Activated gamma-delta T cell treated with anti-CD3 and anti-CD28 coated beads, Interleukin-2, amount 50 U/mL, for 16 hours (primary cell): ENCODE data around the gene CETP.
A peak's percentile ranks its signal among the peaks of the same experiment; 100 is the strongest.
"Not testable (repeated sequence)": the region's sequence is repeated elsewhere in the genome, so short reads cannot be mapped to it uniquely, and the experiment has no call there.

Source experiments
- DNase-seq: peaks from one replicate; pipeline ENCODE4 v3.0.0-alpha.2; 2020; ENCODE audit warnings: low read depth

The CETP gene

DNA sequence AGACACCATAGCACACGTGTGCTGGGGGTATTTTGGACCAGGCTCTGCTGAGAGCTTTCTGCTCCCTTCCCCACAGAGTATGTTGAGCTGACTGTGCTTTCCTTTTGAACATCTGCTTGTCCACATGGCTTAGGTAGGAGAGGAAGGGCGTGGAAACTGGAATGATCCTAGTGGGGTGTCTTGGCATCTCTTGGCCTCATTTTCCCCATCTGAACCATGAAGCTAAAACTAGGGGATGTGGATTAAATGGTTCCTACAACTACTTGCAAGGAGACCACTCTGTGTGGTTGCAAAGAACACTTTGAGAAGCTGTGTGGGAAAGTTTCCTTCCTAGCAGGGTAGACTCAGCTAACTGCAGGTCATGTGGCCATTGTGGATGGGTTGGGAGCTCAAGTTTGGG lies 20.9 kb downstream of the CETP start:
- no peak for DNase-seq

DNA sequence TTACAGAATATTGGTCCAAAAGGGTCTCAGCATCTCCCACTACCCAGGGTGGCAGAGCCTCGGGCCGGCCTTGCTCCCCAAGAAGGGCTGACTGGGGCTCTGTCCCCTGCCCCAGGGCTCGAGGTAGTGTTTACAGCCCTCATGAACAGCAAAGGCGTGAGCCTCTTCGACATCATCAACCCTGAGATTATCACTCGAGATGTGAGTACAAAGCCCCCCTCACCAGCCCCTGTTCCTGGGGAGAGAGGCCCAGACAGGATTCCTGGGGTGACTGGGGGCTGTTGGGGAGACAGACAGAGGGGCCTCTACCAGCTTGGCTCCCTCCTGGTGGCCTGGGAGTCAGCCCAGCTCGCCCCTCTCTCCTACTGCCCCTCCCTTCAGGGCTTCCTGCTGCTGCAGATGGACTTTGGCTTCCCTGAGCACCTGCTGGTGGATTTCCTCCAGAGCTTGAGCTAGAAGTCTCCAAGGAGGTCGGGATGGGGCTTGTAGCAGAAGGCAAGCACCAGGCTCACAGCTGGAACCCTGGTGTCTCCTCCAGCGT lies 21.5 kb downstream of the CETP start:
- no peak for DNase-seq

DNA sequence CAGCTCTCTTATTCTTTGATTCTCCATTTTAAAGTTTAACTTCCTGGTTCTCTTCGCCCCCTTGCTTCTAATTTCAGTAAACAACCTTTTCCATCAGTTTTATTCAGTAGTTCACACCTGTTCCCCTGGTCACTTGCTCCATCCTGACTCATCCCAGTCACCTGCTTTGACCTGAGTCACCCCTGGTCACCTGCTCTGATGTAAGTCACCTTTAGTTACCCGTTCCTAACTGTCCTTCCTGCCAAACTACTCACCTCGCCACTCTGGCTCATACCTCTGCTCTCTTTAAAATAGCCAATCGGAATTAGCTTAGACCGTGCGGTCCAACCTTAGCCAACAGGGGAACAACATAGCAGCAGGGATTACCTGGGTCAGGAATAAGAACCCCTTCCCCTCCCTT lies 22.9 kb downstream of the CETP start:
- no peak for DNase-seq

GRCh38 chr16:56985288-56985961 lies 23.7 kb downstream of the CETP start:
- no peak for DNase-seq

- DNase-seq = no peak
Observed at GRCh38 chr16:56985962-56986360, 24.2 kb downstream of the CETP start.

- DNase-seq = no peak
Observed at GRCh38 chr16:56986361-56986760, 24.6 kb downstream of the CETP start.

- DNase-seq = not testable (repeated sequence)
Observed at GRCh38 chr16:56986908-56987307, 25.2 kb downstream of the CETP start.

DNA sequence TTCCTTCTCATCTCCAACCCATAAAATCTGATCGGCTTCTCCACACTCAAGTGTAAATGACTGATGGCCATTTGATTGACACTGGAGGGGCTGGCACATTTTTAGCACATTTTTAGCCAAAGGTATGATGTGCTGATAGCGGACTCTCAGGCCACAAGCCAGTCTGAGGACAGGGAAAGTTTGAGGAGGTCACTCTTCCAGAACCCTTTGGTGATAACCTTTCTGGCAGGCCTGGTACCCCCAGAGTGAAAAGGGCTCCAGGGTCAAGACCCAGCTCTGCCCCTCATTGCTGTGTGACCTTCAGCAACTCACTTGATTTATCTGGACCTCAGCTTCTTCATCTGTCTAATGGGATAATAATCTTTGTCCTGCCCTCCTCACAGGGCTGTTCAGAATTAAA lies 25.9 kb downstream of the CETP start:
- DNase-seq = no peak

DNA sequence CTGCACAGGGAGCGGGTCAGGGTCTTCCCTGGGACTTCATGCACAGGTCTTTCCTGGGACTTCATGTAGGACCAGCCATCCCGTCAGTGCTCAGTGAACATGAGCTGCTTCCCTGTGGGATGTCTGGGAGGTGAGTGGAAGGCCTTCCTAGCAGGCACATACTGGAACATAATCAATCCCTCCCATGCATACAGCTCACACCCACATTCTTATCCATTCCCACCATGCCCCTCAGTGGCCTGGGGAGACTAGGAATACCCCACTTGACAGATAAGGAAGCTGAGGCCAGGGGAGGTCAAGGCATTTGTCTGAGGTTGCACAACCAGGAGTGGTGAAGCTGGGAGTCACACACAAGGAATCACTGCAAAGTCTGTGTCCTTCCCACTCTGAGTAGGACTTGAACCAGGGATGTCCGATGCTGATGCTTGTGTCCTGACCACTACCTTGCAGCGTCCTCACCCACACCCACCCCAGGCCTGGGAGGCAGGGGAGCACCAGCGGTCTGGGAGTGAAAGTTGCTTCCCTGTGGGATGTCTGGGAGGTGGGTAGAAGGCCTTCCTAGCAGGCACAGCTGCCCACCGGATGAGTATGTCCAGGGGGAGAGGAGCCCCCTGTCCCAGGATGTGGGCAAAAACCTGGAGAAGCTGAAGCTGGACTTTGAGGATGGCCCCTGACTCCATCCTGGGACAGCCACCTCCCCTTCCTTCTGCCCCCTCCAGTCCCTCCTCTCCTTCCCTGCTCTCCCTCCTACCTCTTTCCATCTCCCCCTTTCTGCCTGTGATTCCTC lies 26.6 kb downstream of the CETP start:
- no peak for DNase-seq

- peak; percentile 85 for DNase-seq
Observed at GRCh38 chr16:56988948-56989945, 27.5 kb downstream of the CETP start, which contains the start of gene NLRC5. Gene NLRC5, plus strand, starts transcription at chr16:56989557. Its CDS starts 31,156 bp downstream, at chr16:57020713.

- DNase-seq = no peak
Observed at GRCh38 chr16:56989988-56990387, 28.2 kb downstream of the CETP start.

DNA sequence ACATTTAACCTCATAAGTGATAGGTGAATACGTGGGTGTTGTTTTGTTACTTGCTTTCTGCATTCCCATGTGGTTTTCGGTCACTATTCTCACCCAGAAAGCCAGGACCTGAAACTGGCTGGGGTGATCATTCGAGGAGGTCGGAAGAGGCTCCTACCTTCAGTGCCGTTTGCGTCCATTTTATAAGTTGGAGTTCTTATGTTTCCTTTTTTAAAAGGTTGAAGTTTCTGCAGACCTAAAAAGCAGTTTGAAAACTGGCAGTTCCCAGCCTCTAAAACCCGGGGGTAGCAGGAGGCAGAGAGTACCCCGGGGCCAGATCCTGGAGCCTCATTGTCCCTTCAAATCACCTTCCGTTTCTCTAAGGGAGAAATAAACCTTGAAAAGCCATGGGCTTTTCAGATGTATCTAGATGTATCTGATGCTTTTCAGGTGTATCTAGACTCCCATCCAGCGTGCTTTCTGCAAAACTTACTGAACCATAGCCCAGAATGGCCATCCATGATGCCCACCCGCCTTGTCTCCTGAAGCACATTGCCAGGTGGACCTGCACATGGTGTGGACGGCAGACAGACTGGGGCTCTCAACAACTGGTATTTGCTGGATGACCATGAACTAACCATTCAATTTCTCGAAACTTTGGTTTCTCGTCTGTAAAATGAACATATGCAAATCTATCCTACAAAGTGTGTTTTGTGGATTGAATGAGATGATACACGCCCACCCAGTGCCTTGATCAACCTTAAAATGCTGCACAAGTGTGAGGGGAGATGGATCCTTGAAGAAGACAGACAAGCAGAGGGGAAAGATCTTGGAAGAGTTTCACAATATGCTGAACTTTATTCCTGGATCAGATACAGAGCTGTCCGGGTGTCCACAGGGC lies 28.9 kb downstream of the CETP start:
- DNase-seq = no peak

GRCh38 chr16:56992431-56992830 lies 30.7 kb downstream of the CETP start:
- not testable (repeated sequence) for DNase-seq

- DNase-seq = no peak
Observed at GRCh38 chr16:56993204-56993603, 31.5 kb downstream of the CETP start.

DNA sequence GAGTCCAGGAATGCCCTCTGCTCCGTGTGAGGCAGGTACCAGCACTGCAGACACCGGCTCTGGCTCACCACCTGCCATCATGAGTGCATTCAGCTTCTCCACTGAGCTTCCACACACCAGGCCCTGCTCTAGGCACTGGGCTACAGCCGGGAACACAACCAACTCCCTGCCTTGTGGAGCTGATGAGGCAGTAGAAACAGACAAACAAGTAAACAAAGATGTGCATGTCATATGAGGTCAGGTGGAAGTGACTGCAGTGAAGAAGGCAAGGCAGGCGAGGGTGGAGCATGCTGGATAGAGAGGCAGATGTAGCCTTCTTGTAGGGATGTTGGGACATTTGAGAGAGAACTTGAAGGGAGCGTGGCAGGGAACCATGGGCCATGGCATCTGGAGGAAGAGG lies 32.6 kb downstream of the CETP start:
- DNase-seq = no peak

- no peak for DNase-seq
Observed at GRCh38 chr16:56995136-56995805, 33.5 kb downstream of the CETP start.

- DNase-seq = no peak
Observed at GRCh38 chr16:56997264-56997663, 35.5 kb downstream of the CETP start.

GRCh38 chr16:56997931-56998330 lies 36.2 kb downstream of the CETP start:
- no peak for DNase-seq

DNA sequence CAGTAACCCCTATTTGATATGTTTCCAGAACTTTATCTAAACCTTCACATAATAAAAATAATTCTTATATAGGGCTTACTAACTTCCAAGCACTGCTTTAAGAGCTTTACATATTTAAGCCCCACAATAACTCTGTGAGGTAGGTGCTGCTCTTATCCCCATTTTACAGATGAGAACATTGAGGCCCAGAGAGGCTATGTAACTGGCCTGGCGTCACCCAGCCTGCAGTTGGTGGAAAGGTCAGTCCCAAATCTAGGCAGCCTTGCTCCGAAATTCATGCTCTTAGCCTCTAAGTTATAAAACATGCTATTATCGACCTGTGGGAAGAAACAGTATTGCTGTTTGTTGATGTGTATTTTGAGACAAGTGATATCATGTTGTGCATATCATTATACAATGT lies 36.6 kb downstream of the CETP start:
- no peak for DNase-seq

GRCh38 chr16:56998861-56999260 lies 37.1 kb downstream of the CETP start:
- DNase-seq = no peak
